K562 (cell line): ENCODE results near the gene PIK3CB.

Source experiments
- CHD2 ChIP-seq: IDR thresholded peaks from 2 replicates; pipeline ENCODE4 v1.6.1; 2011; ENCODE audit warnings: low read depth, low read length
- CREB1 ChIP-seq, 2 experiments: sonication (generic) in 1 of 2; formaldehyde crosslinking in 1 of 2; IDR thresholded peaks; 2 replicates each; pipeline versions ENCODE4 v1.6.1 to v1.8.0; 2012 to 2022; ENCODE audit warnings: inconsistent platforms in 1 of 2, mild to moderate bottlenecking in 1 of 2, missing genetic modification reagents in 1 of 2, moderate library complexity in 1 of 2
- CTCF ChIP-seq, 3 experiments: IDR thresholded peaks in 2 of 3; conservative IDR thresholded peaks in 1 of 3; 2 replicates each; pipeline ENCODE4 v1.5.1; 2011 to 2012; ENCODE audit warnings: low read length in 3 of 3, mild to moderate bottlenecking in 3 of 3, control low read depth in 2 of 3, improper control_type of control experiment in 1 of 3, inconsistent platforms in 1 of 3, low read depth in 1 of 3, mixed read lengths in 1 of 3, moderate library complexity in 1 of 3; ENCODE audit not compliant: insufficient read depth in 2 of 3
- HDAC6 ChIP-seq: IDR thresholded peaks from 2 replicates; pipeline ENCODE4 v1.6.1; 2012; ENCODE audit warnings: low read depth, mild to moderate bottlenecking, control low read depth, inconsistent platforms, low read length, moderate library complexity
- MAX ChIP-seq: sonication (generic); formaldehyde crosslinking; IDR thresholded peaks from 2 replicates; pipeline ENCODE4 v1.9.0; 2022; ENCODE audit warnings: mild to moderate bottlenecking, missing genetic modification reagents
- NCOA1 ChIP-seq: fragments of 450-650 bp; IDR thresholded peaks from 2 replicates; pipeline ENCODE4 v1.6.1; 2016; ENCODE audit warnings: low read depth
- NFIX ChIP-seq: fragments of 250-450 bp; sonication (Bioruptor Pico); IDR thresholded peaks from 2 replicates; pipeline ENCODE4 v1.4.0; 2020; ENCODE audit warnings: low read depth, mild to moderate bottlenecking, moderate library complexity
- POLR2A ChIP-seq: fragments of 450-650 bp; conservative IDR thresholded peaks from 2 replicates; pipeline ENCODE4 v1.6.1; 2016
- RBM39 ChIP-seq: fragments of 200-400 bp; formaldehyde crosslinking; optimal IDR thresholded peaks from 2 replicates; pipeline ENCODE3; 2018; ENCODE audit warnings: low read depth, low read length
- TAF1 ChIP-seq: IDR thresholded peaks from 2 replicates; pipeline ENCODE4 v1.6.1; 2011; ENCODE audit warnings: mild to moderate bottlenecking, low read length, moderate library complexity; ENCODE audit not compliant: insufficient read depth, control insufficient read depth, severe bottlenecking; ENCODE audit errors: extremely low read depth
- TEAD4 ChIP-seq, 2 experiments: sonication (generic) in 1 of 2; formaldehyde crosslinking in 1 of 2; IDR thresholded peaks; 2 replicates each; pipeline versions ENCODE4 v1.6.1 to v1.8.0; 2012 to 2022; ENCODE audit warnings: borderline replicate concordance in 1 of 2, inconsistent platforms in 1 of 2, low read length in 1 of 2, mild to moderate bottlenecking in 1 of 2, missing genetic modification reagents in 1 of 2
- ZBTB1 ChIP-seq: sonication (generic); formaldehyde crosslinking; IDR thresholded peaks from 2 replicates; pipeline ENCODE4 v1.8.1; 2023; ENCODE audit warnings: missing genetic modification reagents, low read depth, mild to moderate bottlenecking, borderline replicate concordance

- TF ChIP-seq HDAC6 (no peak), MAX (CRISPR knock-in tag) (no peak), CHD2 (no peak), TAF1 (no peak), CTCF (IDR thresholded peaks at IDR 0.05 in 2 of 3, conservative IDR thresholded peaks at IDR 0.05 in 1 of 3; ENCODE audit: insufficient read depth in 2 of 3, low read depth in 1 of 3, low read length in 3 of 3) (no peak), NFIX (CRISPR knock-in tag) (no peak), CREB1 (IDR thresholded peaks at IDR 0.05) (no peak), CREB1 (CRISPR knock-in tag; IDR thresholded peaks at IDR 0.05) (no peak), TEAD4 (IDR thresholded peaks at IDR 0.05; ENCODE audit: low read length) (no peak), TEAD4 (CRISPR knock-in tag; IDR thresholded peaks at IDR 0.05; ENCODE audit: borderline replicate concordance) (no peak), POLR2A (no peak), RBM39 (no peak), ZBTB1 (CRISPR knock-in tag) (no peak), NCOA1 (no peak)
These were observed 20.2 kb upstream of the PIK3CB start for GRCh38 chr3:138854940-138855339.
